Cerebellar nuclear complex (tissue), 1 donor: ENCODE results near the gene ENTPD6.
A peak's percentile ranks its signal among the peaks of the same experiment; 100 is the strongest.
"Not testable (repeated sequence)": the region's sequence is repeated elsewhere in the genome, so short reads cannot be mapped to it uniquely, and the experiment has no call there.

Experiments used
- DNase-seq, 2 experiments: peaks; one replicate each; lab custom pipeline; 2025; lab: John Stamatoyannopoulos, UW

ENTPD6 gene

GRCh38 chr20:25195014-25195961 is at the start of gene ENTPD6:
Gene ENTPD6 (plus strand): TSS chr20:25195712. CDS start chr20:25206537, 10,825 bp downstream.
- peak in 1 of 2 experiments; percentile 73 for DNase-seq

DNA sequence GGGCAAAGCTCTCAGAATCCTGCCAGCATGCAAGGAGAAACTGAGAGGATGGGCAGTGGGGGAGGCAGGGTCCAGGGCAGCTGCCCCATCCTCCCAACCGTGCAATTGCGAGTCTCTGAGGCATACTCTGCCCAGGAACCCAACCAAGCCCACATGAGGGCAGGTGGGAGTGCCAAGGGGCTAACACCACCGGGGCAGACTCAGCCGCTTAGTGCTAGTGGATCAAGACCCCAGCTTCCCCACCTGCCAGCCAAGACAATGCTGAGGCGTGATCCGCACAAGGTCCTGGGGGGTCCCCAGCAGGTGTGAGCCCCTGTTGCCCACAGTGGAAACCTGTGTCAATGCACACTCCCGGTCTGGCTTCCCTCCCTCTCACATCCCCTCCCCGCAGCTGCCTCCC is 48.5 kb upstream of the ENTPD6 start:
- DNase-seq, result no peak

- DNase-seq, result no peak
These were observed 47.8 kb upstream of the ENTPD6 start for GRCh38 chr20:25147716-25148115.

- peak; percentile 8 to 27 for DNase-seq
These were observed 47.1 kb upstream of the ENTPD6 start for GRCh38 chr20:25148181-25148981.

- no peak for DNase-seq
These were observed 46.3 kb upstream of the ENTPD6 start for GRCh38 chr20:25148982-25149846.

DNA sequence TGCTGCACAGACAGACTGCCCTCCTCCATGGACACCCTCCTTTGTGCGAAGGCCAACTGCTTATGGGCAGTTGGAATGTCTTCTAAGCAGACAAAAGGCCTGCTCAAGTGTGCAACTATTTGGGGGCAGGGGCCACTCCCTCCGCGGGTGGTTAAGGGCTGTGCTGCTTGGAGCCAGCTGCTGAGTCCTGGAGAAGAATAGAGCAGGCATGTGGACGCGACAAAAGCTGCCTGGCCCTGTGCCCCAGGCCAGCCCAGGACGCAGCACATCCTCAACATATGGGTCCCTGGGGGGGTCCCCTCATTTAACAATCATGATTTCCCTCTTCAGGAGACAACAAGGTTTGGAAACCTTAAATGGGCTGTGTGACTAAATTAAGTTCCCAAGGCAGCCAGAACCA is 45.5 kb upstream of the ENTPD6 start:
- no peak for DNase-seq

DNA sequence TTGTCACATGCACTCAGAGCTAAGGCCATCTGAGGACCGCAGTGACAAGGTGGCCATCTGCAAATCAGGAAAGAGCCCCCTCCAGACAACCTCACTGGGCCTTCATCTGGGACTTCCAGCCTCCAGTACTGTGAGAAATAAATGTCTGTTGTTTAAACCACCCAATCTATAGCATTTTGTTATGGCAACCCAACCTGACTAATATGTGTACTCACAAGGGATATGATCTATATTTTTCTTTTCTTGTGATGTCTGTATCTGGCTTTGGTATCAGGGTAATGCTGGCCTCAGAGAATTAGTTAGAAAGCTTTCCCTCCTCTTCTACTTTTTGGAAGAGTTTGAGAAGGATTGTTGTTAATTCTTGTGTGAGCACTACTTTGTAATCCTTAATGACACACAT is 37.5 kb upstream of the ENTPD6 start:
- DNase-seq, result no peak

DNA sequence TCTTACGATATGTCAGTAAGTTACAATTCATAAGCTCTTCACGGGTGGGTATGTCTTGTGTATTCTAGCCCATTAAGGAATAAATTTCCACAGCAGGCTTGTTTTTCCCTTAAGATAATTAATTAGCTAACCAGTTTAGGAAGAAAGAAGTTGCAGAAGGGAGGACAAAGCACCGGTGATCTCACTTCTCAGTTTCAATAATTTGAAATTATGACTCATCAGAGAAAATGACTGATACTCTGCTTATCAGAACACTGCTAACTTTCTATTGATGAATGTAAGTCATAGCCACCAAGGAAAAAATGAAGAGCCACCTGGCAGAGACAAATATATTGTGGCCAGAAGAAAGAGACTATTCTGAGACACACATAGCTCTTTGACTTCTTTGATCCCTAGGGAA is 35.0 kb upstream of the ENTPD6 start:
- no peak for DNase-seq

DNA sequence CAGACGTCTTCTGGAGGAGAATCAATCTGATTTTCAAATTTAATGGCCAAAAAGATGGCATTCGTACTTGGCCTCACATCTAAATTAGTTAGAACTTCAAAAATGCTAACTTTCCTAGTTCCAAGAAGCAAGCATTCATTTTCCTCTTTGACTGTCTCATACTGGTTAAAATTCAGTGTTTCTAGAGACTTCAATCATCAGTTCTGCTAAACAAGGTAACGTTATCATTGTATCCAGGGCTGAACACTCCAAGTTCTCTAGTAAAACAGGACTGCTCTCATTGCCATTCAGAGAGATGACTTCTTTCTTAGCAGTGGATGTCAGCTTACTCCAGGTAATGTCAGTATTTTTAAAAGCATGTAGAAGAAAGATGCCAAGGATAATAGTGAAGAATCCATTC is 34.6 kb upstream of the ENTPD6 start:
- DNase-seq, result no peak

DNA sequence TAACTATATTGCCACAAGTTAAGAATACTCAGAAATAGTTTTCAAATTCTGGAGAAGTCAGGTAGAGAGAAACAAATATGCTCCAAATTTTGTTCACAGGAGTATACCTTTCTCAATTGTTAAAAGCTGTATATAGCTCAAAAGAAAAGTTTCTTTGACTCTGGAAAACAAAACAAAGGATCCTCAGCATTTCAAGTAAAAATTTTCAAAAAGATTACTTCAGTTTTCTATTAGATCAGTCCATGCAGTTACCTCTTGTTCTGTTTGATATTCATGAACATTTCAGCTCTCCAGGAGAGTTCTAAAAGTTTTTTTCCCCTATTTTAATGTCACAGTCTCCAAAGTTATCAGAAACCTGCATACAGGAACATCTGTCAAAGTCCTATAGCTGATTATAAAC is 30.4 kb upstream of the ENTPD6 start:
- no peak for DNase-seq

GRCh38 chr20:25166105-25166782 is 29.3 kb upstream of the ENTPD6 start:
- not testable (repeated sequence) for DNase-seq

GRCh38 chr20:25173321-25173720 is 22.2 kb upstream of the ENTPD6 start:
- DNase-seq, result no peak

DNA sequence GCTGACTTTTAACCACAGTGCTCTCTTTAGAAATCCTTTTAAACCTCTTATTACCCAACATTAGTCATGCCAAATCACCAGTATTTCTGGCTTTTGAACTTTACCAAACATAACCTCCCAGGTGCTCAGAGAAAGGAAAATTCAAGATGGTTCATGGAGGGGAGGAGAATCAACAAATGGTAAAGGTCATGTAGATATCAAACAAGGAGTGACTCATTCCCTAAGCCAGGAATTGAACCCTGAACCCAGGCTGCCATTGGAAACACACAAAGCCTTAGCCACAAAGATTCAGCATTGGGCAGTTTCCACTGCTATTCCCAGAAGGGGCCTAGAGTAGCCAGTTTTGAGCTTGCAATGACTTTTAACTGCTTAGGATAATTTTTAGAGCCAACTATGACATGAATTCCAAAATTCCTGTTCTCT is 21.6 kb upstream of the ENTPD6 start:
- DNase-seq, result no peak

GRCh38 chr20:25176184-25176583 is 19.3 kb upstream of the ENTPD6 start:
- no peak for DNase-seq

DNA sequence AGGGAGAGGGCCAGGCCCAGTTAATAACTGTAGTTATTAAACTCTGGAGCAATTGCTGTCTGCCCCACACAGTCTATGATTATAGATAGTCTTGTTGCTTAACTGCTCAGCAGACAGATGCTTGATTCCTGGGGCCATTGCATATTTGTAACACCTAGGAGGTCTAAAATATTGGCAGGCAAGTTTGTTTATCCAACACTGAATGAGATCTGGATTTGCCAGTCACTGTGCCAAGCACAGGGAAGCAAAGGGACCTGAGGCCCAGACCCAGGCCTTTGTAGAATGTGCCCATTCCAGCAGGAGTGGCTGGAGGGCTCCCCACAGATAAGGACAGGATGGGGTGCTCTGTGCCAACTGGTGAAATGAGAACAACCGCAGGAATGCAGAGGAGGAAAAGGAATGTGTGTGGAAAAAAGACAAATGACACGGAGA is 17.6 kb upstream of the ENTPD6 start:
- no peak for DNase-seq

DNA sequence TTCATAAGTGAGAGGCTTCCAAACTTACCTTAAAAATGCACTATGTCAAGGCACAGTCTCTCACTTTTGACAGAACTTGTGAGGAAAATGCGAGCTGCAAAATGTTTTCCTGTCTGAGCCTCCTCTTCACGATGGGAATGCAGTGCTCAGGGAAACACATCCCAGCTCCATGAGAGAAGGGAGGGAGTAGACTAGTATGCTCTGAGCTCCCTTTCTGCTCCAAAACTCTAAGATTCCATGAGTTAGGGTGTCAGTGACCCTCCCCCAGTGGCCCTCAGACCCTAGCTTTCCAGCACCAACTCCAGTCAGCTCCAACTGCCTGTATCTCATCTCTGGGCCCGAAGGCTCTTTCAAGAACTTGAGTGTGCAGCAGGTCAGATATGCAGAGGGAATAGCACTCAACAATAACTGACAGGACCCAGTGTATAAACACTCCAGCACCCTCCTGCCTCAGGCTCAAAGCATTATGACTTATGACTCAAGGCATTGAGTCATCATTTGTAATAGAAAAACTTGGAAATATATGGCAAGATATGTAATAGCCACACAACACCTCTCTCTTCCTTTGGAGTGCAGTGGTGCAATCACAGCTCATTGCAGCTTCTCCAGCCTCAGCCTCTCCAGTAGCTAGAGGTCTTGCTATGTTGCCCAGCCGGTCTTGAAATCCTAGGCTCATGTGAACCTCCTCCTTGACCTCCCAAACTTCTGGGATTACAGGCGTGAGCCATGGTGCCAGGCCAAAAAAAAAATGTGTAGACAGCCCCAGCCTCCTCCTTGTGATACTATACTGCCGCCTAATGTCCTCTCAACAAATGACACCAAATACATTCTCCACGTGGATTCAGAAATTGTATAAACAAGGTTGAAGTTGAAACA is 16.7 kb upstream of the ENTPD6 start:
- peak in 1 of 2 experiments; percentile 21 for DNase-seq

DNA sequence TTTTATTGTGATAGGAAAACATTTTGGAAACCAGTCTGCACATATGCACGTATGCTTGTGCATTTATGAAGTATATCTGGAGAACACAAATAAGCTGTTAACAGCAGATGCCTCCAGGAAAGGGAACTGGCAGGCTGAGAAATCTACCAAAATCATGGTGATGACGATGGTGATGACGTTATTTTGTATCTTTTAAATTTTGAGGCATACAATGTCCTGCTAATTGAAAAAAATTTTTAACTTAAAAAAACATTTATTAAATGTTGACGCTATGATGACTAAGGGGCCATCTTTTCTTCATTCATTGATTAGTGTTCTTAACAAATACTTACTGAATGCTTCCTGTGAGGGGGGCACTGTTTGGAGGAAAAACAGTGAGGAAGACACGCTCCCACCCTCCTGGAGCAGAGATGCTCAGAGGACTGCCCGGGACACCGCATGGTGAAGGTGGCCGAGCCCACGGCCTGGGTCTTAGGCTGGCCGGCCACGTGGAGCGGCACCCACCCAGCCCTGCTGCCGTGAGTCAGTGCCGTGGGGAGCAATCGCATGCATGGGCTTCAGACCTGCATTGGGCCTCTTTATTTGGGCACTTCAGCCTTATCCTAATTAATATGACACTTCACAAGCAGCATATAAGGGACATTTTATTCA is 15.9 kb upstream of the ENTPD6 start:
- no peak for DNase-seq

DNA sequence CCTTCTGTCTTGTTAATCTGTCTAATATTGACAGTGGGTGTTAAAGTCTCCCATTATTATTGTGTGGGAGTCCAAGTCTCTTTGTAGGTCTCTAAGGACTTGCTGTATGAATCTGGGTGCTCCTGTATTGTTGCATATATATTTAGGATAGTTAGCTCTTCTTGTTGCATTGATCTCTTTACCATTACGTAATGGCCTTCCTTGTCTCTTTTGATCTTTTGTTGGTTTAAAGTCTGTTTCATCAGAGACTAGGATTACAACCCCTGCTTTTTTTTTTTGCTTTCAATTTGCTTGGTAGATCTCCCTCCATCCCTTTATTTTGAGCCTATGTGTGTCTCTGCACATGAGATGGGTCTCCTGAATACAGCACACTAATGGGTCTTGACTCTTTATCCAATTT is 11.1 kb upstream of the ENTPD6 start:
- DNase-seq, result not testable (repeated sequence)

DNA sequence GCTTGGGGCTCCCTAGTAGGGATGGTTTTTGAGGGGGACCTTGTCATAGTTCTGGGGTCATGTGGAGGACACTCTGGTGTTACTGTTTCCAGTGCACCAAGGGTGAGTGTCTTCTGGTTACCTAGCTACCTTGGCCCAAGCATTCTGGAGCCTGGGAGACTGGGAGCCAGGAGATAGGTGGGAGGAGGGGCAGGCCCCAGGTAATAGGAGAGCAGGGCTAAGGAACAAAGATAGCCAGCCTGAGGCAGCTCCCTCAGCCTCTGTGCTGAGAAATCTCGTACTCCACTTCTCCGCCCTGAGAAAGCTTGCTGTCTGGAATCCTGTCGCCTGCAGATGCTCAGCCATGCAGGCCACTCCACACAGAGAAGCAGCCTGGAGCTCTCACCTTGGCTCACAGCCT is 8.3 kb upstream of the ENTPD6 start:
- DNase-seq, result no peak

- DNase-seq, result no peak
These were observed 7.9 kb upstream of the ENTPD6 start for GRCh38 chr20:25187635-25188034.
